GM10266 (cell line): Measurements from ENCODE around the gene MOV10.

Experiments
- DNase-seq: peaks from one replicate; pipeline ENCODE4 v3.0.0; 2012; ENCODE audit errors: extremely low spot score
- CTCF ChIP-seq: IDR thresholded peaks from 2 replicates; pipeline ENCODE4 v1.5.1; 2012; ENCODE audit warnings: mild to moderate bottlenecking, low read depth; ENCODE audit not compliant: control insufficient read depth, insufficient read depth; ENCODE audit errors: missing control alignments

Gene MOV10

GRCh38 chr1:112689842-112690237 lies 15.4 kb downstream of the MOV10 start:
- TF ChIP-seq CTCF: no peak
- no peak for DNase-seq

- DNase-seq: no peak
- TF ChIP-seq CTCF: no peak
Measured at GRCh38 chr1:112692681-112693080, 18.2 kb downstream of the MOV10 start.

GRCh38 chr1:112693821-112694220 lies 19.4 kb downstream of the MOV10 start:
- no peak for TF ChIP-seq CTCF

GRCh38 chr1:112694363-112694929 lies 20.0 kb downstream of the MOV10 start:
- DNase-seq: no peak

More at GRCh38 chr1:112693821-112694220, 19.4 kb downstream of the MOV10 start:
- DNase-seq: no peak

GRCh38 chr1:112695276-112695675 lies 20.8 kb downstream of the MOV10 start:
- no peak for TF ChIP-seq CTCF
- no peak for DNase-seq

More at GRCh38 chr1:112694363-112694929, 20.0 kb downstream of the MOV10 start:
- TF ChIP-seq CTCF: no peak

GRCh38 chr1:112696578-112697314 lies 22.3 kb downstream of the MOV10 start:
- TF ChIP-seq CTCF: no peak
- no peak for DNase-seq

GRCh38 chr1:112697781-112698201 lies 23.3 kb downstream of the MOV10 start:
- no peak for DNase-seq
- TF ChIP-seq CTCF: no peak
